MCF 10A (cell line): Measurements from ENCODE around the gene PELI1. TPM values are rescaled to one million over a fixed set of nuclear protein-coding genes. Genes with fewer than 3 reads are reported as not detected.

ENCODE experiments used
- BruUV-seq: library from RNA; stranded (reverse); fragments of 400-500 nt; replicated peaks from 2 replicates; lab custom pipeline; 2021; lab: Mats Ljungman, UMichigan
- CTCF ChIA-PET: fragments of 300-600 bp; sonication (Branson Sonifier 250); formaldehyde crosslinking; extraction: SDS; loops from one replicate; lab custom pipeline; 2021; ENCODE audit warnings: antibody characterized with exemption, inconsistent platforms; lab: Yijun Ruan, JAX
- POLR2A ChIA-PET: fragments of 300-600, 350-650 bp; sonication (Branson Sonifier 250); formaldehyde crosslinking; extraction: SDS; loops from one replicate; lab custom pipeline; 2020; ENCODE audit warnings: antibody characterized with exemption, inconsistent platforms; lab: Yijun Ruan, JAX
- DNase-seq: peaks from one replicate; pipeline ENCODE4 v3.0.0-alpha.2; 2018; ENCODE audit not compliant: unreplicated experiment
- H3K27ac Mint-ChIP-seq: one replicate; pipeline ENCODE4 v1.8.0; 2022; ENCODE audit warnings: mild to moderate bottlenecking, low read depth, mixed read lengths; ENCODE audit not compliant: unreplicated experiment
- H3K27me3 Mint-ChIP-seq: one replicate; pipeline ENCODE4 v1.8.0; 2022; ENCODE audit warnings: mixed read lengths; ENCODE audit not compliant: insufficient read depth, unreplicated experiment
- H3K36me3 Mint-ChIP-seq: one replicate; pipeline ENCODE4 v1.8.0; 2022; ENCODE audit warnings: mild to moderate bottlenecking, moderate library complexity, mixed read lengths; ENCODE audit not compliant: insufficient read depth, unreplicated experiment
- H3K4me1 Mint-ChIP-seq: one replicate; pipeline ENCODE4 v1.8.0; 2022; ENCODE audit warnings: mixed read lengths; ENCODE audit not compliant: insufficient read depth, unreplicated experiment
- H3K4me3 Mint-ChIP-seq: one replicate; pipeline ENCODE4 v1.8.0; 2022; ENCODE audit warnings: mild to moderate bottlenecking, moderate library complexity, mixed read lengths; ENCODE audit not compliant: unreplicated experiment
- H3K9me3 Mint-ChIP-seq: one replicate; pipeline ENCODE4 v1.8.0; 2022; ENCODE audit warnings: mixed read lengths; ENCODE audit not compliant: unreplicated experiment
- CTCF ChIP-seq: fragments of 200-600 bp; IDR thresholded peaks from one replicate; pipeline ENCODE4 v1.8.0; 2022; ENCODE audit warnings: antibody characterized with exemption, mild to moderate bottlenecking; ENCODE audit not compliant: unreplicated experiment
- intact Hi-C: fragments of 100-400 bp; cut with micrococcal nuclease; formaldehyde crosslinking; loops from 2 replicates; pipeline ENCODE4 v1.14.1; 2022
- total RNA-seq: library from RNA; stranded (reverse); gene quantifications from 2 replicates; pipeline ENCODE4 v1.2.3, GENCODE V29; 2022

The PELI1 gene
- total RNA-seq, 1 experiment from 2014 or later: 16.3 TPM

GRCh38 chr2:64052463-64053241 is 91.6 kb downstream of the PELI1 start:
- intact Hi-C loops: no loop called here
- TF ChIP-seq CTCF: no peak
- Mint-ChIP-seq H3K4me1 (peaks cover 23% of the 10 kb centered on the region), H3K27ac (no peak overlapping the region), H3K27me3 (no peaks in the 10 kb centered on the region), H3K4me3 (no peak overlapping the region), H3K36me3 (no peaks in the 10 kb centered on the region), H3K9me3 (no peaks in the 10 kb centered on the region)
- ChIA-PET CTCF (interaction anchor here (4.3 kb wide), 1 partner anchor 279 kb away, joined by 29 read pairs; no protein-coding TSS in a partner anchor), POLR2A (interaction anchor here (2.2 kb wide), 1 partner anchor 260 kb away, joined by 6 read pairs; no protein-coding TSS in a partner anchor)
- no TSS peak for BruUV-seq
- DNase-seq: no peak

- peak; percentile 80 for TF ChIP-seq CTCF
- Mint-ChIP-seq H3K4me3 (no peak overlapping the region), H3K9me3 (no peaks in the 10 kb centered on the region), H3K4me1 (peaks cover 6% of the 10 kb centered on the region), H3K27ac (peak overlapping the region; percentile 23), H3K36me3 (no peaks in the 10 kb centered on the region), H3K27me3 (no peaks in the 10 kb centered on the region)
- no TSS peak for BruUV-seq
- ChIA-PET CTCF (interaction anchor here (0.5 to 5.0 kb wide), 27 partner anchors 10 to 841 kb away, joined by 3 to 66 read pairs (median 4); no protein-coding TSS in a partner anchor), POLR2A (interaction anchor here (0.7 to 1.5 kb wide), 9 partner anchors 14 to 358 kb away, joined by 3 to 19 read pairs (median 4); no protein-coding TSS in a partner anchor)
- intact Hi-C loops: loop anchor here (1.0 to 5.0 kb wide), 6 partner anchors 95 to 840 kb away; partner anchors contain the start of gene PELI1
- peak; percentile 85 for DNase-seq
These were observed 94.5 kb downstream of the PELI1 start for GRCh38 chr2:64049633-64050220.

GRCh38 chr2:64045938-64046337 is 98.3 kb downstream of the PELI1 start:
- CTCF ChIA-PET: interaction anchor here (0.6 to 1.7 kb wide), 6 partner anchors 84 to 441 kb away, joined by 3 to 9 read pairs (median 4); no protein-coding TSS in a partner anchor
- H3K4me3 Mint-ChIP-seq: no peak overlapping the region
- peaks cover 6% of the 10 kb centered on the region for H3K4me1 Mint-ChIP-seq
- POLR2A ChIA-PET: interaction anchor here (1.0 kb wide), 1 partner anchor 1084 kb away, joined by 4 read pairs; the partner anchor contains the start of gene RAB1A
- no TSS peak for BruUV-seq
- TF ChIP-seq CTCF: no peak
- H3K27ac Mint-ChIP-seq: no peak overlapping the region
- no peak for DNase-seq
- intact Hi-C loops: loop anchor here (5.0 kb wide), 1 partner anchor 516 kb away; no protein-coding TSS in a partner anchor
- no peaks in the 10 kb centered on the region for H3K36me3 Mint-ChIP-seq
- H3K9me3 Mint-ChIP-seq: no peaks in the 10 kb centered on the region
- H3K27me3 Mint-ChIP-seq: no peaks in the 10 kb centered on the region

Other genes starting within 250 kb of the PELI1 start
- gene VPS54, start 125.0 kb downstream of the PELI1 start, total RNA-seq: 13.1 and 16.5 TPM in 2 replicates